ENCODE measurements around the gene TTC8. TPM values are rescaled to one million over a fixed set of nuclear protein-coding genes. Genes with fewer than 3 reads are reported as not detected.

The TTC8 gene
- polyA plus RNA-seq, 1 donor from 2014 or later, result 2.2 TPM

DNA sequence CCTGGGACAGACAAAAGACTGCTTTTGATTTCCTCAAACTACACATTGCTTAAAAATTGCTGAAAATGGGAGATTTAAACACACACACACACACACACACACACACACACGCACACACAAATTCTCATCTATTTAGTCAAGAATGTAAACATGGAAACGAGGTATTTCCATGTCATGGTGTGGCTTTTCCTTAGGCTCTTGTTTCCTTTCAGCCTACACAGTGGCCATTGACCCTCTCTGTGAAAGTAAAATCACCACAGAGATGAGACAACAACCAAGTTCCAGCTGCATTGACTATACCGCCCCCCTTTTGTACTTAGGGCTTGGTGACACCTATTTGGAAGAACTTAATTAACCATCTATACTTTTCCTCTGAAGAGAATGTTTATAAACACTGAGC is 41.9 kb downstream of the TTC8 start:
- H3K27ac Mint-ChIP-seq, result no peak overlapping the region
- H3K4me3 Mint-ChIP-seq, result no peak overlapping the region
- H3K9me3 Mint-ChIP-seq, result no peaks in the 10 kb centered on the region
- peaks cover 2% of the 10 kb centered on the region for H3K36me3 Mint-ChIP-seq
- H3K4me1 Mint-ChIP-seq, result peaks cover 0 to 1% (median 0%) of the 10 kb centered on the region in 3 donors
- no peaks in the 10 kb centered on the region for H3K27me3 Mint-ChIP-seq

DNA sequence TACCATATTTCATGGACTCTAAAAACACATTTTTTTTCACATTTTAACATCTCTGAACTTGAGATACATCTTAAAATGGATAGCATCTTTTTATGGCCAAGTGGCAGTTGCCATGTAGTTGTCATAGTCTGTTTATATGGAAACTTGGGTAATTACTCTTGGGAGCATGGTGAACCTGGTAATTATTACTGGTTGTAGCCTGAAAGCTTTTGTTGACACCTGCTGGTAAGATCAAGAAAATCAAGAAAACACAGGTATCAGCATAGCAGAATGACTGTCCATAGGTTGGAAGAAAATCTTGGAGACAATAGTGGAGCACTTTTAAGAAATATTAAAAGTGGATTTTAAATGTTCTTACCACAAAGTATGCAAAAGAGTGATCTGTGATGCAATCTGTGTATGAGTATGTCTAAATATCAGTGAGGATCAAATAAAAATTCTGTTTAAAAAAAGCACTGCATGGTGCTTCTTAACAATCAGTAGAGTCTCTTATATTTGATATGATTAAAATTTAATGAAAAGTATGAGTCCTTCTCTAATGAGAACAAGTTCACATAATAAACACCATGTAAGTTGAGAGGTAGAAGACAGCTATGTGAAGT is 44.2 kb downstream of the TTC8 start:
- no peaks in the 10 kb centered on the region for H3K36me3 Mint-ChIP-seq
- H3K9me3 Mint-ChIP-seq, result no peaks in the 10 kb centered on the region
- H3K4me1 Mint-ChIP-seq, result peaks cover 0 to 1% (median 0%) of the 10 kb centered on the region in 3 donors
- no peak overlapping the region for H3K4me3 Mint-ChIP-seq
- H3K27me3 Mint-ChIP-seq, result no peaks in the 10 kb centered on the region
- H3K27ac Mint-ChIP-seq, result no peak overlapping the region

DNA sequence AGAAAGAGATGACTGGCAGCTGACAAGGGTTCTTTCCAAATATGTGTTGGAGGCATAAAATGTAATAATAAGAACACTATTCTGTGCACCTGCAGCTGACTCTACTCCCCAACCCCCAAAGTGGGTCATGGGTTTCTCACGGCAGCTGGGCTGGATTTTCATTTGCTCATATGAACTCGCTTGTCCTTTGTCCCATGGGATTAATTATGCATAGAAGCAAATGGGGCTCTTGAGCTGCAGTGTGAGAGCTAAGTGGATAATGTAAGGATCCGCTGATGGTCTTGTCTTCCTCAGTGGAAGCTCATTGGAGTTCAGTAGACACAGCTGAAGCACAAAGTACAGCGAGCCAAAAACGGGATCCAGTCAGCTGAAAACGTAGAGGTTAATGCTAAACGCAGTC is 46.3 kb downstream of the TTC8 start:
- no peak overlapping the region for H3K27ac Mint-ChIP-seq
- H3K4me3 Mint-ChIP-seq, result no peak overlapping the region
- no peaks in the 10 kb centered on the region for H3K4me1 Mint-ChIP-seq
- no peaks in the 10 kb centered on the region for H3K27me3 Mint-ChIP-seq
- H3K36me3 Mint-ChIP-seq, result no peaks in the 10 kb centered on the region
- no peaks in the 10 kb centered on the region for H3K9me3 Mint-ChIP-seq

DNA sequence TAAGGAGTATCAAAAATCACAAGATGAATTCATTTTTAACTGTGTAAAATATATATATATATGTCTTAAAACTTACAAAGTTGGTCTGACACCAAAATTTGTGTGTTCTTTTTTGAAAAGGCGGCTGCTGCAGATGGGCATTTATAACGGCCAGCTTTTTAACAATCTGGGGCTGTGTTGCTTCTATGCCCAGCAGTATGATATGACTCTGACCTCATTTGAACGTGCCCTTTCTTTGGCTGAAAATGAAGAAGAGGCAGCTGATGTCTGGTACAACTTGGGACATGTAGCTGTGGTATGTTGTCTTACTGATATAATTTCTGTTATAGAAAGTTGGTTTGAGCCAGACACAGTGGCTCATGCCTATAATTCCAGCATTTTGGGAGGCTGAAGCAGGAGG is 47.0 kb downstream of the TTC8 start:
- Mint-ChIP-seq H3K4me3 (no peak overlapping the region), H3K36me3 (no peaks in the 10 kb centered on the region), H3K9me3 (no peaks in the 10 kb centered on the region), H3K4me1 (no peaks in the 10 kb centered on the region), H3K27me3 (no peaks in the 10 kb centered on the region), H3K27ac (no peak overlapping the region)

DNA sequence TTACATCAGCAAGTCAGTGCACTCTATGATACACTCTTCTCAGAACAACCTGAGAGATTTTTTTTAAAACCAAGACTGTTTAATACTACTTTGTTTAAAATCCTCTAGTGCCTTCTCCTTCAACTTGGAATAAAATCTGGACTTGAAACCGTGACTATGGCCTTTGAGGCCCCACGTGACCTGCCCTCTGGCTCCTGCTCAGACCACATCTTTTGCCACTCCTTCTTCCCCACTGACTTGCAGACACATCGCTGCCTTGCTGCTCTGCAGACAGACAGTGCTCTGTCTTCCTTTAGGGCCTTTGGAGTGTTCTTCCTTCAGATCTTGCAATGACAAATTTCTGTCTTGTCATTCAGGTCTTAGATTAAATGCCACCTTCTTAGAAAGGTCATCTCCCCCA is 48.5 kb downstream of the TTC8 start:
- Mint-ChIP-seq H3K4me1 (no peaks in the 10 kb centered on the region), H3K36me3 (no peaks in the 10 kb centered on the region), H3K27ac (no peak overlapping the region), H3K9me3 (no peaks in the 10 kb centered on the region), H3K27me3 (no peaks in the 10 kb centered on the region), H3K4me3 (no peak overlapping the region)

DNA sequence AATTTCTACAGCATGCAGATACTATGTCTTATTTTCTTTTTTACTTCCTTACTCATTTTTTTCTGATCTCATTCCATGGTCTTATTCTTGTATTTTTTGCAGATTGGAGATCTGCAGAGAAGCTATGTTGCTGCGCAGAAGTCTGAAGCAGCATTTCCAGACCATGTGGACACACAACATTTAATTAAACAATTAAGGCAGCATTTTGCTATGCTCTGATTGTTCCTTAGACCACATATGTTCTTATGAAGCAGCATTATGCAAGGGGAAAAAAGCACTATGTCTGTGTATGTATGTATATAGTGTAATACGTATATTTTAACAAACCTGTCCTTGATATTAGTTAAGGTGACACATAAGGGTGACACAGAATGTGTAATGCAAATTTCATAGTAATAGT is 52.7 kb downstream of the TTC8 start:
- Mint-ChIP-seq H3K36me3 (peaks cover 5% of the 10 kb centered on the region), H3K27ac (no peak overlapping the region), H3K9me3 (peaks cover 6 to 12% (median 7%) of the 10 kb centered on the region in 3 donors)

GRCh38 chr14:88879022-88879421 is 54.6 kb downstream of the TTC8 start:
- no peak overlapping the region for H3K27ac Mint-ChIP-seq
- no peak overlapping the region for H3K4me3 Mint-ChIP-seq
- no peaks in the 10 kb centered on the region for H3K4me1 Mint-ChIP-seq
- H3K36me3 Mint-ChIP-seq, result peaks cover 12% of the 10 kb centered on the region
- peaks cover 9 to 21% (median 17%) of the 10 kb centered on the region in 3 donors for H3K9me3 Mint-ChIP-seq
- no peaks in the 10 kb centered on the region for H3K27me3 Mint-ChIP-seq

More for the DNA sequence above, 52.7 kb downstream of the TTC8 start:
- no peaks in the 10 kb centered on the region for H3K4me1 Mint-ChIP-seq
- H3K27me3 Mint-ChIP-seq, result no peaks in the 10 kb centered on the region
- H3K4me3 Mint-ChIP-seq, result no peak overlapping the region

GRCh38 chr14:88882236-88882635 is 57.8 kb downstream of the TTC8 start:
- Mint-ChIP-seq H3K4me3 (no peak overlapping the region), H3K36me3 (peaks cover 12% of the 10 kb centered on the region), H3K27ac (no peak overlapping the region), H3K9me3 (peaks cover 9 to 23% (median 18%) of the 10 kb centered on the region in 3 donors), H3K4me1 (no peaks in the 10 kb centered on the region), H3K27me3 (peaks cover 1% of the 10 kb centered on the region)

DNA sequence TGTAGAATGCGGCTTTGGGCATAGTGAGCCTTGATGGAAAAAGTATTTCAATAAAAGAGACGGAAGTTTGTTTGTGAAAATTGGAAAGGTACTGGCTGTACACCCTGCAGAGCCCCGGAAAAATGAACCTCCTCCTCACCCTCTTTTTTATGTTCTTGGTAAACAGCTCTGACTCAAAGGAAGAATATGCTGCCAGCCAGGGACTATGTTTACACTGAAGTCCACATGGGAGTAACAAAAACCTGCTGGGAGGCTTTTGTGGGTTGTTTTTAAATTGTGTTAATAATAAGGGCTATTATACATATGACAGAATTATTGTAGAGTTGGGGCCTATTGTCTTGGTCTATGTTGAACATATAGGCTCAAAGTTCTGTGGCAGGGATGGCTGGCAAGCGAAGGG is 70.7 kb downstream of the TTC8 start:
- Mint-ChIP-seq H3K4me1 (no peaks in the 10 kb centered on the region), H3K27me3 (no peaks in the 10 kb centered on the region), H3K27ac (no peak overlapping the region), H3K4me3 (no peak overlapping the region), H3K9me3 (no peaks in the 10 kb centered on the region), H3K36me3 (no peaks in the 10 kb centered on the region)

GRCh38 chr14:88901189-88901588 is 76.7 kb downstream of the TTC8 start:
- H3K36me3 Mint-ChIP-seq, result no peaks in the 10 kb centered on the region
- H3K4me1 Mint-ChIP-seq, result no peaks in the 10 kb centered on the region
- peaks cover 15% of the 10 kb centered on the region for H3K27me3 Mint-ChIP-seq
- peaks cover 0 to 2% (median 0%) of the 10 kb centered on the region in 3 donors for H3K9me3 Mint-ChIP-seq
- no peak overlapping the region for H3K4me3 Mint-ChIP-seq
- H3K27ac Mint-ChIP-seq, result no peak overlapping the region

GRCh38 chr14:88901991-88902390 is 77.5 kb downstream of the TTC8 start:
- Mint-ChIP-seq H3K36me3 (no peaks in the 10 kb centered on the region), H3K27ac (no peak overlapping the region), H3K4me3 (no peak overlapping the region), H3K9me3 (peaks cover 0 to 2% (median 0%) of the 10 kb centered on the region in 3 donors), H3K4me1 (no peaks in the 10 kb centered on the region), H3K27me3 (peaks cover 15% of the 10 kb centered on the region)

- Mint-ChIP-seq H3K27me3 (peaks cover 15% of the 10 kb centered on the region), H3K9me3 (peaks cover 2 to 3% (median 2%) of the 10 kb centered on the region in 3 donors), H3K27ac (no peak overlapping the region), H3K4me1 (no peaks in the 10 kb centered on the region), H3K4me3 (no peak overlapping the region), H3K36me3 (no peaks in the 10 kb centered on the region)
Observed at GRCh38 chr14:88902850-88903249, 78.4 kb downstream of the TTC8 start.

DNA sequence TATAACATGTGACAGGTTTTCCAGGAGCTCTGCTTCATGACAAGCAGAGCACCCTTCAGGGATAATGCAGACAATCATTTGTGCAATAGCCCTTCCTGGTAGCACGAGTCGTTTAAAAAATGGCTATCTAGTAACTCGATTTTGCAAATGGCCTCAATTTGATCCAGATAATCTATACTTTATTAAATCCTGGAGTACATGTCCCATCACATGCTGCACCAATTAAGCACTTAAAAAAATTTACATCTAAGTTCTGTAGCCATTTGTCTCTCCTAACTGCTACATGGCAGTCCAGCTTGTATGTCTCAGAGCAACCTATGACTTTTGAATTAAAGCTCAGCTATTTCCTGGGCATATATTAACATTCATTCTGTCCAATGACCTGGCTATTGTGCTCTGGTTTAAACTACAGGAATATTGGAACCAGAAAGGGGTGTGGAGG is 79.8 kb downstream of the TTC8 start:
- H3K9me3 Mint-ChIP-seq, result peaks cover 2 to 7% (median 5%) of the 10 kb centered on the region in 3 donors
- H3K4me1 Mint-ChIP-seq, result no peaks in the 10 kb centered on the region
- no peak overlapping the region for H3K4me3 Mint-ChIP-seq
- H3K27ac Mint-ChIP-seq, result no peak overlapping the region
- H3K27me3 Mint-ChIP-seq, result peaks cover 15% of the 10 kb centered on the region
- H3K36me3 Mint-ChIP-seq, result no peaks in the 10 kb centered on the region

- Mint-ChIP-seq H3K4me3 (no peak overlapping the region), H3K36me3 (no peaks in the 10 kb centered on the region), H3K9me3 (peaks cover 2 to 7% (median 5%) of the 10 kb centered on the region in 3 donors), H3K4me1 (no peaks in the 10 kb centered on the region), H3K27me3 (peaks cover 15% of the 10 kb centered on the region), H3K27ac (no peak overlapping the region)
Observed at GRCh38 chr14:88904864-88905263, 80.4 kb downstream of the TTC8 start.

- no peak overlapping the region for H3K27ac Mint-ChIP-seq
- H3K9me3 Mint-ChIP-seq, result peaks cover 2 to 7% (median 5%) of the 10 kb centered on the region in 3 donors
- H3K27me3 Mint-ChIP-seq, result peaks cover 3% of the 10 kb centered on the region
- no peaks in the 10 kb centered on the region for H3K4me1 Mint-ChIP-seq
- no peaks in the 10 kb centered on the region for H3K36me3 Mint-ChIP-seq
- H3K4me3 Mint-ChIP-seq, result no peak overlapping the region
Observed at GRCh38 chr14:88908216-88908615, 83.8 kb downstream of the TTC8 start.

GRCh38 chr14:88910386-88910785 is 85.9 kb downstream of the TTC8 start:
- Mint-ChIP-seq H3K4me1 (no peaks in the 10 kb centered on the region), H3K9me3 (peaks cover 2 to 7% (median 5%) of the 10 kb centered on the region in 3 donors), H3K27me3 (peaks cover 5% of the 10 kb centered on the region), H3K4me3 (peak overlapping the region in 1 of 4 donors; percentile 58), H3K27ac (no peak overlapping the region), H3K36me3 (no peaks in the 10 kb centered on the region)
